HUES6 (cell line): ENCODE data around the gene STXBP1.
A peak's percentile ranks its signal among the peaks of the same experiment; 100 is the strongest.
"Not testable (repeated sequence)": the region's sequence is repeated elsewhere in the genome, so short reads cannot be mapped to it uniquely, and the experiment has no call there.

ENCODE experiments used
- H3K27ac ChIP-seq: 2 replicates; pipeline ENCODE4 v1.7.0; 2013; ENCODE audit warnings: low read depth, mild to moderate bottlenecking, low read length, inconsistent platforms
- H3K27me3 ChIP-seq: 2 replicates; pipeline ENCODE4 v1.6.1; 2013; ENCODE audit warnings: low read length; ENCODE audit not compliant: control insufficient read depth, insufficient read depth
- H3K36me3 ChIP-seq: 2 replicates; pipeline ENCODE4 v1.6.1; 2013; ENCODE audit warnings: low read length; ENCODE audit not compliant: control insufficient read depth, insufficient read depth
- H3K4me1 ChIP-seq: 2 replicates; pipeline ENCODE4 v1.6.1; 2013; ENCODE audit warnings: low read length; ENCODE audit not compliant: control insufficient read depth, insufficient read depth
- H3K4me3 ChIP-seq: 2 replicates; pipeline ENCODE4 v1.5.1; 2013; ENCODE audit warnings: low read depth, low read length
- H3K9ac ChIP-seq: one replicate; pipeline ENCODE4 v1.6.1; 2013; ENCODE audit warnings: mild to moderate bottlenecking, low read length
- H3K9me3 ChIP-seq: 2 replicates; pipeline ENCODE4 v1.6.1; 2013; ENCODE audit warnings: low read depth, low read length; ENCODE audit not compliant: control insufficient read depth, insufficient read depth

Gene STXBP1

GRCh38 chr9:127578952-127579853, 32.9 kb upstream of the STXBP1 start:
- H3K36me3 ChIP-seq: no peaks in the 10 kb centered on the region
- H3K9me3 ChIP-seq: 0 out of 2 replicates have a peak, but pooled peaks cover 2% of the 10 kb centered on the region
- H3K4me3 ChIP-seq: no peak overlapping the region; the same call in 1 of the 2 replicates
- peaks cover 17% of the 10 kb centered on the region for H3K4me1 ChIP-seq
- H3K27me3 ChIP-seq: no peaks in the 10 kb centered on the region
- peak overlapping the region; percentile 41 for H3K9ac ChIP-seq
- H3K27ac ChIP-seq: no peak overlapping the region; the same call in 1 of the 2 replicates

- Histone ChIP-seq H3K4me1 (peaks cover 12% of the 10 kb centered on the region), H3K27ac (no peak overlapping the region), H3K4me3 (no peak overlapping the region), H3K27me3 (no peaks in the 10 kb centered on the region), H3K9me3 (0 out of 2 replicates have a peak, but pooled peaks cover 2% of the 10 kb centered on the region), H3K9ac (no peak overlapping the region), H3K36me3 (no peaks in the 10 kb centered on the region)
These were observed 31.7 kb upstream of the STXBP1 start for GRCh38 chr9:127580366-127580765.

- Histone ChIP-seq H3K36me3 (no peaks in the 10 kb centered on the region), H3K4me1 (peaks cover 12% of the 10 kb centered on the region), H3K9ac (no peak overlapping the region), H3K4me3 (no peak overlapping the region), H3K9me3 (0 out of 2 replicates have a peak, but pooled peaks cover 2% of the 10 kb centered on the region), H3K27me3 (no peaks in the 10 kb centered on the region), H3K27ac (no peak overlapping the region)
These were observed 31.1 kb upstream of the STXBP1 start for GRCh38 chr9:127580879-127581475.

- H3K9me3 ChIP-seq, H3K27me3 ChIP-seq, H3K9ac ChIP-seq, H3K27ac ChIP-seq, H3K4me1 ChIP-seq, H3K36me3 ChIP-seq, H3K4me3 ChIP-seq: not testable (repeated sequence)
These were observed 27.6 kb upstream of the STXBP1 start for GRCh38 chr9:127584474-127584805.

GRCh38 chr9:127585161-127585819, 26.8 kb upstream of the STXBP1 start:
- 0 out of 2 replicates have a peak, but pooled peaks cover 2% of the 10 kb centered on the region for H3K9me3 ChIP-seq
- H3K9ac ChIP-seq: no peak overlapping the region
- no peaks in the 10 kb centered on the region for H3K36me3 ChIP-seq
- H3K4me1 ChIP-seq: peaks cover 4% of the 10 kb centered on the region
- no peaks in the 10 kb centered on the region for H3K27me3 ChIP-seq
- H3K27ac ChIP-seq: no peak overlapping the region
- no peak overlapping the region for H3K4me3 ChIP-seq

- H3K36me3 ChIP-seq: no peaks in the 10 kb centered on the region
- no peak overlapping the region for H3K9ac ChIP-seq
- no peak overlapping the region for H3K4me3 ChIP-seq
- H3K27me3 ChIP-seq: no peaks in the 10 kb centered on the region
- H3K27ac ChIP-seq: no peak overlapping the region
- 0 out of 2 replicates have a peak, but pooled peaks cover 2% of the 10 kb centered on the region for H3K9me3 ChIP-seq
- H3K4me1 ChIP-seq: peaks cover 4% of the 10 kb centered on the region
These were observed 26.0 kb upstream of the STXBP1 start for GRCh38 chr9:127586096-127586495.

GRCh38 chr9:127586537-127586936, 25.5 kb upstream of the STXBP1 start:
- no peak overlapping the region for H3K9ac ChIP-seq
- H3K4me3 ChIP-seq: no peak overlapping the region
- 0 out of 2 replicates have a peak, but pooled peaks cover 2% of the 10 kb centered on the region for H3K9me3 ChIP-seq
- H3K36me3 ChIP-seq: no peaks in the 10 kb centered on the region
- H3K4me1 ChIP-seq: peaks cover 4% of the 10 kb centered on the region
- no peaks in the 10 kb centered on the region for H3K27me3 ChIP-seq
- H3K27ac ChIP-seq: no peak overlapping the region

GRCh38 chr9:127587966-127588365, 24.1 kb upstream of the STXBP1 start:
- Histone ChIP-seq H3K9ac (no peak overlapping the region), H3K27me3 (no peaks in the 10 kb centered on the region), H3K36me3 (no peaks in the 10 kb centered on the region), H3K27ac (no peak overlapping the region), H3K9me3 (0 out of 2 replicates have a peak, but pooled peaks cover 2% of the 10 kb centered on the region), H3K4me3 (no peak overlapping the region), H3K4me1 (peaks cover 4% of the 10 kb centered on the region)

GRCh38 chr9:127588740-127589506, 23.2 kb upstream of the STXBP1 start:
- H3K27me3 ChIP-seq: no peaks in the 10 kb centered on the region
- H3K4me3 ChIP-seq: no peak overlapping the region
- H3K9ac ChIP-seq: no peak overlapping the region
- no peak overlapping the region for H3K27ac ChIP-seq
- H3K36me3 ChIP-seq: no peaks in the 10 kb centered on the region
- peaks cover 4% of the 10 kb centered on the region for H3K4me1 ChIP-seq
- no peaks in the 10 kb centered on the region for H3K9me3 ChIP-seq

- H3K4me1 ChIP-seq: peaks cover 7% of the 10 kb centered on the region
- H3K27me3 ChIP-seq: no peaks in the 10 kb centered on the region
- no peaks in the 10 kb centered on the region for H3K9me3 ChIP-seq
- no peak overlapping the region for H3K9ac ChIP-seq
- H3K4me3 ChIP-seq: no peak overlapping the region
- no peaks in the 10 kb centered on the region for H3K36me3 ChIP-seq
- no peak overlapping the region for H3K27ac ChIP-seq
These were observed 22.1 kb upstream of the STXBP1 start for GRCh38 chr9:127589955-127590370.
